T-cell (primary cell): ENCODE measurements around the gene MUC21. TPM values are rescaled to one million over a fixed set of nuclear protein-coding genes. Genes with fewer than 3 reads are reported as not detected.

ENCODE experiments used
- ATAC-seq, 4 experiments: fragments of 200-7000 bp in 3 of 4; fragments of 150-1000 bp in 1 of 4; cut with Tn5 transposase; replicated peaks in 1 of 4; 1 replicate in 3 of 4; 2 replicates in 1 of 4; pipeline ENCODE4 v1.10.0; 2021; ENCODE audit warnings: moderate library complexity in 3 of 4, mild to moderate bottlenecking in 2 of 4, moderate number of reproducible peaks in 1 of 4
- CTCF ChIA-PET, 2 donors: fragments of 300-600 bp; sonication (Branson Sonifier 250); formaldehyde crosslinking; loops; one replicate each; lab custom pipeline; 2022; ENCODE audit warnings: antibody characterized with exemption in 2 of 2; lab: Charles Lee
- POLR2A ChIA-PET, 2 donors: fragments of 300-600 bp; sonication (Branson Sonifier 250); formaldehyde crosslinking; loops; one replicate each; lab custom pipeline; 2022; ENCODE audit warnings: antibody characterized with exemption in 2 of 2; lab: Charles Lee
- DNase-seq, 35 experiments: peaks; one replicate each; pipeline versions ENCODE4 v3.0.0 to v3.0.0-alpha.2; 2013 to 2023
- H3K27ac ChIP-seq: one replicate; pipeline ENCODE4 v1.5.1; 2013; ENCODE audit warnings: low read length
- H3K27me3 ChIP-seq, 2 experiments: replicated peaks in 1 of 2; 1 replicate in 1 of 2; 2 replicates in 1 of 2; pipeline versions ENCODE4 v1.6.1 to v1.7.0; 2013; ENCODE audit warnings: low read length in 1 of 2, mixed read lengths in 1 of 2; ENCODE audit not compliant: control insufficient read depth in 2 of 2, insufficient read depth in 2 of 2; ENCODE audit errors: extremely low read depth in 1 of 2
- H3K36me3 ChIP-seq, 2 donors: 1 replicate in 1 of 2; 2 replicates in 1 of 2; pipeline versions ENCODE4 v1.6.1 to v1.7.0; 2013; ENCODE audit warnings: low read length in 1 of 2; ENCODE audit not compliant: control insufficient read depth in 2 of 2, insufficient read depth in 1 of 2; ENCODE audit errors: extremely low read depth in 1 of 2
- H3K4me1 ChIP-seq, 2 experiments: 1 replicate in 1 of 2; 2 replicates in 1 of 2; pipeline versions ENCODE4 v1.6.1 to v1.7.0; 2013; ENCODE audit warnings: low read length in 2 of 2, mixed read lengths in 1 of 2; ENCODE audit not compliant: insufficient read depth in 2 of 2, control insufficient read depth in 1 of 2; ENCODE audit errors: extremely low read depth in 1 of 2
- H3K4me3 ChIP-seq, 2 donors: 1 replicate in 1 of 2; 2 replicates in 1 of 2; pipeline versions ENCODE4 v1.5.1 to v1.7.0; 2013; ENCODE audit warnings: mild to moderate bottlenecking in 2 of 2, low read length in 1 of 2, moderate library complexity in 1 of 2; ENCODE audit not compliant: control insufficient read depth in 1 of 2; ENCODE audit errors: extremely low read depth in 1 of 2
- H3K9me3 ChIP-seq: 2 replicates; pipeline ENCODE4 v1.7.0; 2013
- H3K27ac Mint-ChIP-seq, 2 donors: one replicate each; pipeline ENCODE4 v1.8.0; 2020 to 2021; ENCODE audit warnings: mild to moderate bottlenecking in 2 of 2, mixed read lengths in 2 of 2
- H3K27me3 Mint-ChIP-seq, 2 donors: one replicate each; pipeline ENCODE4 v1.8.0; 2021 to 2022; ENCODE audit warnings: mixed read lengths in 2 of 2
- H3K36me3 Mint-ChIP-seq: one replicate; pipeline ENCODE4 v1.8.0; 2021; ENCODE audit warnings: mixed read lengths
- H3K4me1 Mint-ChIP-seq, 3 donors: one replicate each; pipeline ENCODE4 v1.8.0; 2020 to 2022; ENCODE audit warnings: mixed read lengths in 3 of 3, mild to moderate bottlenecking in 1 of 3
- H3K4me3 Mint-ChIP-seq, 3 donors: one replicate each; pipeline ENCODE4 v1.8.0; 2020 to 2022; ENCODE audit warnings: mild to moderate bottlenecking in 3 of 3, mixed read lengths in 3 of 3, moderate library complexity in 3 of 3
- H3K9me3 Mint-ChIP-seq, 3 donors: one replicate each; pipeline ENCODE4 v1.8.0; 2020 to 2022; ENCODE audit warnings: mixed read lengths in 3 of 3
- WGBS: methylation state at CpG from one replicate; pipeline ENCODE4 v1.1.5; 2013; ENCODE audit warnings: missing lambda C conversion rate; ENCODE audit not compliant: insufficient coverage; 5-methylcytosine and 5-hydroxymethylcytosine counted together
- total RNA-seq, 35 experiments: library from RNA in 6 of 35; stranded (reverse) in 6 of 35; fragments of 120-200 nt in 1 of 35; gene quantifications; one replicate each; pipeline versions ENCODE4 v1.2.1 to v1.2.4 and lab custom pipeline; 2013 to 2026

The MUC21 gene
- total RNA-seq, 5 donors from 2014 or later (not counting 1 experiment from before 2014, with no cell fraction given) = not detected

- H3K4me1 ChIP-seq = peaks cover 0 to 9% of the 10 kb centered on the region in 2 experiments
- Mint-ChIP-seq H3K27ac (no peak overlapping the region), H3K4me3 (no peak overlapping the region), H3K27me3 (peaks cover 18 to 23% of the 10 kb centered on the region in 2 donors), H3K4me1 (peaks cover 11 to 16% (median 14%) of the 10 kb centered on the region in 3 donors), H3K36me3 (no peaks in the 10 kb centered on the region), H3K9me3 (no peaks in the 10 kb centered on the region)
- no peaks in the 10 kb centered on the region for H3K9me3 ChIP-seq
- H3K27me3 ChIP-seq = peaks cover 0 to 16% of the 10 kb centered on the region in 2 experiments
- H3K4me3 ChIP-seq = no peak overlapping the region
- H3K36me3 ChIP-seq = no peaks in the 10 kb centered on the region
- POLR2A ChIA-PET = no interaction called here
- ATAC-seq (no peak), DNase-seq (no peak)
- 83% methylated on average over 6 of the region's 6 CpGs for WGBS
- CTCF ChIA-PET = no interaction called here
- no peak overlapping the region for H3K27ac ChIP-seq
These were observed 3.8 kb downstream of the MUC21 start for GRCh38 chr6:30987304-30987703.

GRCh38 chr6:30988209-30988825, 4.8 kb downstream of the MUC21 start:
- CTCF ChIA-PET = no interaction called here
- no peak overlapping the region for H3K27ac ChIP-seq
- Mint-ChIP-seq H3K9me3 (no peaks in the 10 kb centered on the region), H3K27ac (no peak overlapping the region), H3K27me3 (peaks cover 8 to 13% of the 10 kb centered on the region in 2 donors), H3K4me1 (peaks cover 11 to 14% (median 13%) of the 10 kb centered on the region in 3 donors), H3K36me3 (no peaks in the 10 kb centered on the region), H3K4me3 (no peak overlapping the region)
- DNase-seq (no peak), ATAC-seq (no peak)
- H3K27me3 ChIP-seq = peaks cover 0 to 10% of the 10 kb centered on the region in 2 experiments
- POLR2A ChIA-PET = no interaction called here
- no peaks in the 10 kb centered on the region for H3K9me3 ChIP-seq
- H3K36me3 ChIP-seq = no peaks in the 10 kb centered on the region
- H3K4me1 ChIP-seq = peaks cover 0 to 9% of the 10 kb centered on the region in 2 experiments
- H3K4me3 ChIP-seq = no peak overlapping the region
- 90% methylated on average over 6 of the region's 9 CpGs for WGBS

- ChIA-PET POLR2A (interaction anchor here in 1 of 2 donors (0.5 kb wide), 1 partner anchor 27 kb away, joined by 4 read pairs; no protein-coding TSS in a partner anchor), CTCF (interaction anchor here in 1 of 2 donors (0.6 kb wide), 1 partner anchor 58 kb away, joined by 6 read pairs; no protein-coding TSS in a partner anchor)
- ATAC-seq (peak; percentile 58 to 75 (median 68)), DNase-seq (peak in 18 of 35 experiments; percentile 2 to 46 (median 12))
- WGBS = 50% methylated on average over 6 of the region's 8 CpGs
- no peaks in the 10 kb centered on the region for H3K9me3 Mint-ChIP-seq
- peak overlapping the region; percentile 24 for H3K27ac ChIP-seq
- H3K4me1 Mint-ChIP-seq = peaks cover 11 to 14% (median 13%) of the 10 kb centered on the region in 3 donors
- no peaks in the 10 kb centered on the region for H3K9me3 ChIP-seq
- peaks cover 0 to 7% of the 10 kb centered on the region in 2 experiments for H3K27me3 ChIP-seq
- H3K36me3 ChIP-seq = no peaks in the 10 kb centered on the region
- H3K4me1 ChIP-seq = peaks cover 0 to 9% of the 10 kb centered on the region in 2 experiments
- H3K27me3 Mint-ChIP-seq = no peaks in the 10 kb centered on the region
- H3K4me3 ChIP-seq = peak overlapping the region in 1 of 2 donors; percentile 25
- H3K4me3 Mint-ChIP-seq = peak overlapping the region; percentile 59 to 77 (median 64)
- peak overlapping the region; percentile 50 to 81 for H3K27ac Mint-ChIP-seq
- no peaks in the 10 kb centered on the region for H3K36me3 Mint-ChIP-seq
These were observed 7.0 kb downstream of the MUC21 start for GRCh38 chr6:30990422-30991086.

- no peaks in the 10 kb centered on the region for H3K36me3 ChIP-seq
- H3K36me3 Mint-ChIP-seq = no peaks in the 10 kb centered on the region
- no peak overlapping the region for H3K27ac ChIP-seq
- no peaks in the 10 kb centered on the region for H3K27me3 Mint-ChIP-seq
- no peak overlapping the region for H3K4me3 Mint-ChIP-seq
- H3K27me3 ChIP-seq = peaks cover 0 to 7% of the 10 kb centered on the region in 2 experiments
- H3K4me1 Mint-ChIP-seq = peaks cover 11 to 14% (median 13%) of the 10 kb centered on the region in 3 donors
- no peak overlapping the region for H3K4me3 ChIP-seq
- ATAC-seq (no peak), DNase-seq (no peak)
- ChIA-PET POLR2A (interaction anchor here (0.6 kb wide), 4 partner anchors 11 to 644 kb away, joined by 3 to 8 read pairs (median 4); no protein-coding TSS in a partner anchor), CTCF (no interaction called here)
- 90% methylated on average over 1 of the region's 2 CpGs for WGBS
- peaks cover 0 to 9% of the 10 kb centered on the region in 2 experiments for H3K4me1 ChIP-seq
- H3K9me3 ChIP-seq = no peaks in the 10 kb centered on the region
- H3K9me3 Mint-ChIP-seq = no peaks in the 10 kb centered on the region
- H3K27ac Mint-ChIP-seq = no peak overlapping the region
These were observed 8.4 kb downstream of the MUC21 start for GRCh38 chr6:30991891-30992290.

- no CpG with 5 or more reads among the region's 2 CpGs for WGBS
- H3K4me3 Mint-ChIP-seq = no peak overlapping the region
- Histone ChIP-seq H3K36me3 (no peaks in the 10 kb centered on the region), H3K27ac (no peak overlapping the region), H3K4me1 (no peaks in the 10 kb centered on the region), H3K9me3 (no peaks in the 10 kb centered on the region), H3K4me3 (no peak overlapping the region), H3K27me3 (peaks cover 0 to 7% of the 10 kb centered on the region in 2 experiments)
- H3K9me3 Mint-ChIP-seq = peaks cover 0 to 3% (median 0%) of the 10 kb centered on the region in 3 donors
- DNase-seq = no peak
- CTCF ChIA-PET = no interaction called here
- peaks cover 0 to 6% (median 4%) of the 10 kb centered on the region in 3 donors for H3K4me1 Mint-ChIP-seq
- POLR2A ChIA-PET = no interaction called here
- no peaks in the 10 kb centered on the region for H3K36me3 Mint-ChIP-seq
- H3K27ac Mint-ChIP-seq = no peak overlapping the region
- H3K27me3 Mint-ChIP-seq = peaks cover 0 to 4% of the 10 kb centered on the region in 2 donors
- no peak for ATAC-seq
These were observed 13.8 kb downstream of the MUC21 start for GRCh38 chr6:30997301-30997700.

GRCh38 chr6:30998785-30999184, 15.3 kb downstream of the MUC21 start:
- peaks cover 3 to 9% of the 10 kb centered on the region in 2 donors for H3K27me3 Mint-ChIP-seq
- ChIA-PET CTCF (no interaction called here), POLR2A (no interaction called here)
- no peaks in the 10 kb centered on the region for H3K36me3 ChIP-seq
- ATAC-seq (no peak), DNase-seq (no peak)
- H3K4me1 ChIP-seq = no peaks in the 10 kb centered on the region
- H3K4me3 Mint-ChIP-seq = no peak overlapping the region
- no peak overlapping the region for H3K27ac Mint-ChIP-seq
- no peaks in the 10 kb centered on the region for H3K9me3 ChIP-seq
- WGBS = no CpG with 5 or more reads among the region's 5 CpGs
- H3K4me1 Mint-ChIP-seq = peaks cover 0 to 6% (median 4%) of the 10 kb centered on the region in 3 donors
- H3K27me3 ChIP-seq = peaks cover 0 to 14% of the 10 kb centered on the region in 2 experiments
- H3K36me3 Mint-ChIP-seq = no peaks in the 10 kb centered on the region
- no peak overlapping the region for H3K27ac ChIP-seq
- H3K9me3 Mint-ChIP-seq = peaks cover 0 to 3% (median 0%) of the 10 kb centered on the region in 3 donors
- H3K4me3 ChIP-seq = no peak overlapping the region
